C1 segment of cervical spinal cord (tissue), 14 donors: Measurements from ENCODE around the gene KYAT1.
"Not testable (repeated sequence)": the region's sequence is repeated elsewhere in the genome, so short reads cannot be mapped to it uniquely, and the experiment has no call there.

Source experiments
- DNase-seq, 14 donors: peaks; one replicate each; lab custom pipeline; 2025; lab: John Stamatoyannopoulos, UW

The KYAT1 gene

DNA sequence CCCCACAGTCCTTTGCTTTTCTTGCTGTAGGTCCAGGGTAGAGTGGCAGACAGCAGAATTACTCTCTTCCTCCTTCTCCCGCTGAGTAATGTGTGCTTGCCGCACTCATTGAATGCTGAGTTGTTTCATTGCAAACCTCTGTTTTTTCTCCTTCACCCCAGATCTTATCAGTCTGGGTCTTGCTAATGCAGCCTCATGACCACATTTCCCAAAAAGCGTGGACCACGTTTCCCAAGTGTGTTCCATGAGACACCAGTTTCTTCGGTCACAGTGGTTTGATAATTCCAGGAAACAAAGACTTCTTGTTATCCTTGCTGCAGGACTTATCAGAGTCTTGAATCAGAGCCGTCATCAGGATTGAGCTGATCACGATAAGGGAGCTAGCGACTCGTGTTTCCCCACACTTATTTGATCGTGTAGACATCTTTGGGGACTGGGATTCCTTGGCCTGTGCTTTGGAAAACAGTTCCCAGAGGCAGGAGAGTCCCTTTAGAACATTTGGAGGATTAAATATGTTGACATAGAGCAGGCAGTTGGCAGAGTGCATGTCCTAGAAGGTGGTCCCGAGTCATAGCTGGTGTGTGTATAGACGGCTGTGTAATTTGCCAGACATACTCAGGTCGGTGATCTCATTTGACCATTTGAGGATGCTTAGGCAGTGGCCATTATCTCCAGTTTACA, 4.6 kb upstream of the KYAT1 start:
- no peak for DNase-seq

DNA sequence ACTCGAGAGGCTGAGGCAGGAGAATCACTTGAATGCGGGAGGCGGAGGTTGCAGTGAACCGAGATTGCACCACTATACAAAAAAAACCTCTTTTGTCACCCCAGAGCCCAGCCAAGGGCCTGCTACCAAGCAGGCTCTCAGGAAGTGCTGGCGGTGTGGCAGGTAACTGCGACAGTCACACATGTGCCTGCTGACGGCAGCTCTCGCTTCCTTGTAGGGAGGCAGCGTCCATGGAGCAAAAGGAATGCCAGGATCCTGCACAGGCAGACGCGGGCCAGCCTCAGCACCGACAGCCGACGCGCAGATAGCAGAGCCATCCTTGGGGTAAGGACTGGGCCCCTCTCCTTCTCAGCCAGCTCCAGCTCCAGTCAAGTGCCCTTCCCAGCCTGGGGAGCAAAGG, 4.0 kb upstream of the KYAT1 start:
- DNase-seq: peak in 1 of 14 donors; percentile 50

DNA sequence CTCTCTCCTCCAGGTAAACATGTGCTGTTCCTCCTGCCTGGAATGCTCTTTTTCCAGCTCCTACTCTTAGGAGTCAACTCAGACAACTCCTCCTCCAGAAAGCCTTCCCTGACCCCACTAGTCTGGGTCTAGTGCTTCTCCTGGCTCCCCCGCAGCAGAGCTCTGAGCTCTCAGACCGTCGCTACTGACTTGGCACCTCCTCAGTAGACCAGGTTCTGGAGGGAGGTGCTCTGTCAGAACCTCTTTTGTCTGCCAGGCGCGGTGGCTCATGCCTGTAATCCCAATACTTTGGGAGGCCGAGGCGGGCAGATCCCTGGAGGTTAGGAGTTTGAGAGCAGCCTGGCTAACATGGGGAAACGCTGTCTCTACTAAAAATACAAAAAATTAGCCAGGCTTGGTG, 3.6 kb upstream of the KYAT1 start:
- DNase-seq: peak in 1 of 14 donors; percentile 65

DNA sequence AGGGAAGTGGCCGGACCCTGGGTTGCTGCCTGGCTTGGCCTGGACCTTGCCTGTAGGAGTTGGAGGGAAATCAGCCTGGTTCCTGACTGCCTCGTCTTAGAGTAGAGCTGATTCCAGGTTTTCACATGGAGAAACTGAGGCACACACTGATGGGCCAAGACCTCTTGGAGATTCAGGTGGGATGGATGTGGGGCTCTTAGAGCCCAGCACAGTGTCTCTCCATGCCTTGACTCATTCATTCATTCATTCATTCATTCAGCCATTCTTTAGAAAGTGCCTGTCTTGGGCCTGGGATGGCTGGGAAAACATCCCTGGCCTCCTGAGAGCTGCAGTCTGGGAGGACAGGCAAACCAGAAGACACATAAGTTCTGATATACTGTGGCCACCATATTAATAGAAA, 2.4 kb upstream of the KYAT1 start:
- DNase-seq: no peak

DNA sequence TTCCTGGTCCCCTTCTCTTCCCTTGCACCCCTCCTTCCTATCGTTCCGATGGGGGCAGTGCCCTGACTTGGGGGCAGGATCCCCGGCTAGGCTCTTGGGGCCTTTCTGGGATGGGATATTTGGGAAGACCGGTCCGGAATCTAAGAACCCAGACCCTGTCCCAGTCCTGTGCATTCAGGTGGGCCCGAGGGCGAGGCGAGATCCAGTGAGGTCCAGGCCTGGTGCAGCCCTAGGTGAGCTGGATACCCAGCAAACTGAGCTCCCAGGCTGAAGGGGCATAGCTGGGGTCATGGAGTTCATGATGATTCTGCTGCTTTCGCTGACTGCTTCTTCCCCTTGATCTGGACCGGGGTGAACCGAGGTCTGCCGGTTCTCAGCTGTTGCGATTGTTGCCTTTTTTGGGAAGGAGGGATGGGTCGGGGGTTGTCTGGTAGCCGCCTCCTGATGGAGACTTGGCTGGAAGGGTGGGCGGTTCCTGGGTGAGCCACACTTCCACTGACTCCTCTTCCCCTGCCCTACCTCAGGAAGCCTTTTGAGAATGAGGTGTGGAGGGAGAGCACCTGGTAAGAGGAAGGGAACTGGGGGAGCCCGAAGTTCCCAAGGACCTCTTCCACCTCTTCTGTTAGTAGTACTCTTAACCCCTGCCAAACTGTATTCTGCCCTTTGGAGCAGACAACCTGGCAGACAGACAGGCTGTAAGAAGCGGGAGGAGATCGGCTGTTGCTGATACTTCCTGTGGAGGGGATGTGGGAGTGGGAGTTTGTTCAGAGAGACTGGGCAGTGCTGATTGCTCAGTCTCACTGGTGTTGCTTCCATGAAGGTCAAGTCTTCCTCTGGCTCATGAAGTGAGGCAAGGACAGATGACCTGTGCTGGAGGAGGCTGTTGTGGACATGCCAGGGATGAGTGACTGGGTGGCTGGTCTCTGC, 1.2 kb upstream of the KYAT1 start:
- DNase-seq: peak in 1 of 14 donors; percentile 73

DNA sequence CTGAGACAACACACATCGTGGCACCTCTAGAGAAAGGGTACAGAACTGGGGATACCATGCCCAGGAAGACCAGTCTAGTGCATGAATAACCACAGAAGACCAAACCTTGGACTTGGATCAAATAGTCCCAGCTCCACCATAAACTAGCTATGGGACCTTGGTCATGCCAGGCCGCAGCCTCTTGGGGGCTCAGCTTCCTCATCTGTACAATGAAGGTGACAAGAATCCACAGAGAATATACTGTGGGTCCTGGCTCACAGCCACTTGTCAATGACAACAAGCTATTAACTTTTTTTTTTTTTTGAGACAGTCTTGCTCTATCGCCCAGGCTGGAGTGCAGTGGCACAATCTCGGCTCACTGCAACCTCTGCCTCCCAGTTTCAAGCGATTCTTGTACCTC, 3.9 kb downstream of the KYAT1 start:
- no peak for DNase-seq

DNA sequence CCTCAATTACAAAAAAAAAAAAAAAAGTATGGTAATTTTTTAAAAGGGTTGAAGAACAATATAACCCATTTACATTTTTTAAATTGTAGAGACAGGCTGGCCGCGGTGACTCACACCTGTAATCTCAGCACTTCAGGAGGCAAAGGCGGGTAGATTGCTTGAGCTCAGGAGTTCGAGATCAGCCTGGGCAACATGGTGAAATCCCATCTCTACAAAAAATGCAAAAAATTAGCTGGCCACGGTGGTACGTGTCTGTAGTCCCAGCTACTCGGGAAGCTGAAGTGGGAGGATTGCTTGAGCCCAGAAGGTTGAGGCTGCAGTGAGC, 10.8 kb downstream of the KYAT1 start:
- not testable (repeated sequence) for DNase-seq

DNA sequence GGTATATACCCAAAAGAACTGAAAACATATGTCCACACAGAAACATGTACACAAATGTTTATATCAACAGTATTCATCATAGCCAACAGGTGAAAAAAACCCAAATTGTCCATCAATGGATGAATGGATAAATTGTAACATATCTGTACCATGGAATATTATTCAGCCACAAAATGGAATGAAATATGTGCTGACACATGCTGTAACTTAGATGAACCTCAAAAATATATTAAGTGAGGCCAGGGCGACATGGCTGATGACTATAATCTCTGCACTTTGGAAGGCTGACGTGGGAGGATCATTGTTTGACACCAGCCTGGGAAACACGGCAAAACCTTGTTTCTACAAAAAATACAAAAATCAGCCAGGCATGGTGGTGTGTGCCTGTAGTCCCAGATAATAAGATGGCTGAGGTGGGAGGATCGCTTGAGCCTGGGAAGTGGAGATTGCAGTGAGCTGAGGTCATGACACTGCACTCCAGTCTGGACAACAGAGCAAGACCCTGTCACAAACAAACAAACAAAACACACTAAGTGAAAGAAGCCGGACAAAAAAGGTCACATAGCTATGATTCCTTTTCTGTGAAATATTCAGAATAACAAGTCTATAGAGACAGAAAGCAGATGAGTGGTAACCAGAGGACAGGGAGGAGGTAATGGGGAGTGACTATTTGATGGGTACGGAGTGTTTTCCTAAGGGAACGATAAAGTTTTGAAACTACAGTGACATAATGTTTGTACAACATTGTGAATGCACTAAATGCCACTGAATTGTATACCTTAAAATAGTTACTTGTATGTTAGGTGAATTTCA, 11.4 kb downstream of the KYAT1 start:
- DNase-seq: no peak

DNA sequence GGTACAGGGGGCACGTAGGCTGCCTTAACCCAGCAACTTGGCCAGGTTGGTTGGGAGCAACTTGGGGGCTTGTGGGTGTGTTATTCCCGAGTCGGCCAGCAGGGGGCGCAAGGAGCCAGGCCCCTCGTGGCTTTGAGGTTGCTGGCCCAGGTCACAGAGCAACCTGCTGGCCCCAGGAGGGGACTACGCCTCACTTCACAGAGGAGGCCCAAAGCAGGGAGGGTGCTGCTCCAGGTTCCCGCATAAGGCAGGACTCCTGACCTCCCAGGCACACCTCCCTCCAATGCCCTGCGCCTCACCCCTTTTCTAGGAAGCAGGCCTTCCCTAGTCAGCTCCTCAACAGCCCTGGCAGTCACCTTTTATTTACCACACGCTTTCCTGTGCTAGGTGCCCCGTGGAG, 18.1 kb downstream of the KYAT1 start:
- DNase-seq: peak in 12 of 14 donors; percentile 15 to 72 (median 31)

DNA sequence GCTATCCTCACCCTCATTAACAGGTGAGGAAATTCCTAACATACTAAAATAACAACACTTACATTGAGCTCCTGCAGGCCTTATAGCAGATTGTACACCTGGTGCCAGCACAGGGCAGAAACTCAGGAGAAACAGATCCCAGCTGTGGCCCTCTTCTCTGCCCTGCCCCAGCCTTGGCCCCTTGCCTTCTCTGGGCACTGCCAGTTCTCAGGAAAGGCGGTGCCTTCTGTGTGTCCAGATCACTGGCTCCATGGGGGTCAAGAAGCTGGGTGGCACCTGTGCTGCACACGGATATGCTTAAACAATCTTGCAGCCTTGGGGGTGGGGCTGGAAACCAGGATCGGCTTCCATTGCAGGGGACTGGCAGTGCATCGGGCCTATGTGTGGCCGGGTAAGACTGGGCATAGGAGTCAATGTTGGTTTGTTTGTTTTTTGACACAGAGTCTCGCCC, 19.3 kb downstream of the KYAT1 start:
- DNase-seq: peak in 1 of 14 donors; percentile 12

DNA sequence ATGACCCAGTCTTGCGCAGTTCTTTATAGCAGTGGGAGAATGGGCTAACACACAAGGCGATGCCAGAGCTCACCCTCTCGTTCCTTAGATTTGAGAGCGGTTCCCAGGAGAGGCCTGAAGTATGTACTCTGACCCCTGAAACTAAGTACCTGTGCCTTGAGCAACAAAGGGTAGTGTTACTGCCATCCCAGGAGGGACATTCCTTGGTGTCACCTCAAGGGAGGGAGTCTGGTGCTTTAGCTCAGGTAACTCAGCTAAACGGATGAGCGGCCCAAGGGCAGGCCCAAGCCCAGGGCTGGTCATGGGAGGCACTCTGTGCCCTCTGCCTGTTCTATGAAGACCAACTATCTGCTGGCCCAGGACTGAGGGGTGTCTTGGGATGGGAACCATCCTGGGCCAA, 20.2 kb downstream of the KYAT1 start:
- DNase-seq: no peak

DNA sequence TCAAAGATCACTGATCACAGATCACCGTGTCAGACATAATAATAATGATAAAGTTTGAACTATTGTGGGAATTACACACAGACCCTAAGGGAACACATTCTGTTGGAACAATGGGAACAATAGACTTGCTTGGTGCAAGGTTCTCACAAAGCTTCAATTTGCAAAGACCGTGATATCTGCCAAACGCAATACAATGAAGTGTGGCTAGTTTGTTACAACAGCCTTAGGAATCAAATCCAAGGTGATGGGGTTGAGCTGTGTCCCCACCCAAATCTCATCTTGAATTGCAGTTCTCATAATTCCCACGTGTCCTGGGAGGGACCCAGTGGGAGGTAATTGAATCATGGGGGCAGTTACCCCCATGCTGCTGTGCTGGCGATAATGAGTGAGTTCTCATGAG, 20.8 kb downstream of the KYAT1 start:
- DNase-seq: no peak

DNA sequence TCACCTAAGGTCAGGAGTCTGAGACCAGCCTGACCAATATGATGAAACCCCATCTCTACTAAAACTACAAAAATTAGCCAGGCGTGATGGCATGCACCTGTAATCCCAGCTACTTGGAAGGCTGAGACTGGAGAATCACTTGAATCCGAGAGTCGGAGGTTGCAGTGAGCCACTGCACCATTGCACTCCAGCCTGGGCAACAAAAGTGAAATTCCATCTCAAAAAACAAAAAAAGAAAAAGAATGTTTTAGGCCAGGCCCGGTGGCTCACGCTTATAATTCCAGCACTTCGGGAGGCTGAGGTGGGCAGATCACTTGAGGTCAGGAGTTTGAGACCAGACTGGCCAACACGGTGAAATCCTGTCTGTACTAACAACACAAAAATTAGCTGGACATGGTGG, 23.3 kb downstream of the KYAT1 start:
- DNase-seq: not testable (repeated sequence)

DNA sequence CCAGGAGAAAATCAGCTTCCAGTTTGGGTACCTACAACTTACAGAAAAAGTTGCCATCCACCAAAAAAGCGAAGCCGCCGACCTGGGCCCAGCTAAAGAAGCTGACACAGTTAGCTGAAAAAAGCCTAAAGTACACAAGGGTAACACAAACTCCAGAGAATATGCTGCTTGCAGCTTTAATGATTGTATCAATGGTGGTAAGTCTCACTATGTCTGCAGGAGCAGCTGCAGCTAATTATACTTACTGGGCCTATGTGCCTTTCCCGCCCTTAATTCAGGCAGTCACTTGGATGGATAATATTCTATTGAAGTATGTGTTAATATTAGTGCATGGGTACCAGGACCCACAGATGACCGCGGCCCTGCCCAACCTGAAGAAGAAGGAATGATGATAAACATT, 27.3 kb downstream of the KYAT1 start:
- DNase-seq: not testable (repeated sequence)

DNA sequence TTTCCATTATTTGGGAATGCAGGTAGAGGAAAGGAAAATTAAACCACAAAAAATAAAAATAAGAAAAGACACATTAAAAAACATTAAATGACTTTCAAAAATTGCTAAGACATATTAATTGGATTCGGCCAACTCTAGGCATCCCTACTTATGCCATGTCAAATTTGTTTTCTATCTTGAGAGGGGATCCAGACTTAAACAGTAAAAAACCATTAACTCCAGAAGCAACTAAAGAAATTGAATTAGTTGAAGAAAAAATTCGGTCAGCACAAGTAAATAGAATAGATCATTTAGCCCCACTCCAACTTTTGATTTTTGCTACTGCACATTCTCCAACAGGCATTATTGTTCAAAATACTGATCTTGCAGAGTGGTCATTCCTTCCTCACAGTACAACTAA, 29.1 kb downstream of the KYAT1 start:
- not testable (repeated sequence) for DNase-seq

DNA sequence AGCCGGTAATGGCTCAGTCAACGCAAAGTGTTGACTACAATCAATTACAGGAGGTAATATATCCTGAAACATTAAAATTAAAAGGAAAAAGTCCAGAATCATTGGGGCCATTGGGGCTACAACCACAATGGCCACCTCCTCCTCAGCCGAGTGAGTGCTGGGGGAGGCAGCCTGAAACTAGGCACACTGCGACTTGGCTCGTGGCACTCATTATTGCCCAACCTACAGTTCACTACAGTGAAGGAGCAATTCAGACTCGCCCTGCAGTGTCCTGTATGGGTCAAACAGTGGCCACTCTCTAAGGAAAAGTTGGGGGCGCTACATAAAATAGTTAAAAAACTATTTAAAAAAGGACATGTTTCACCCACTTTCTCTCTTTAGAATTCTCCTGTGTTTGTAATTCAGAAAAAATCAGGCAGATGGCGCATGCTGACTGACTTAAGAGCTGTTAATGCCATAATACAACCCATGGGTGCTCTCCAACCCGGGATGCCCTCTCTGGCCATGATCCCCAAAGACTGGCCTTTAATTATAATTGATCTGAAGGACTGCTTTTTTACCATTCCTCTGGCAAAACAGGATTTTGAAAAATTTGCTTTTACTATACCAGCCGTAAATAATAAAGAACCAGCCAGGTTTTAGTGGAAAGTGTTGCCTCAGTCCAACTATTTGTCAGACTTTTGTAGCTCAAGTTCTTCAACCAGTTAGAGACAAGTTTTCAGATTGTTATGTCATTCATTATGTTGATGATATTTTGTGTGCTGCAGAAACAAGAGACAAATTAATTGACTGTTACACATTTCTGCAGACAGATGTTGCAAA, 29.8 kb downstream of the KYAT1 start:
- peak in 1 of 14 donors; percentile 15 for DNase-seq

DNA sequence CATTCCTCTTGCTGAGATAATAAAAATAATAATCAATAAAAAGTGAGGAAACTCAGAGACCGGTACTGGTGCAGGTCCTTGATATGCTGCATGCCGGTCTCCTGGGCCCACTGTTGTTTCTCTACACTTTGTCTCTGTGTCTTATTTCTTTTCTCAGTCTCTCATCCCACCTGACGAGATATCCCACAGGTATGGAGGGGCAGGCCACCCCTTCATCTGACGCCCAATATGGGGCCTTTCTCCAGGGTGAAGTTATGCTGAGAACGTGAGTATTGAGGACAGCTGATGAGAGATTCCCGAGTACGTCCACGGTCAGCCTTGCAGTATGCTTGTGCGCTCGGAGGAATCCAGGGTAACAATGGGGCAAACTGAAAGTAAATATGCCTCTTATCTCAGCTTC, 30.7 kb downstream of the KYAT1 start:
- not testable (repeated sequence) for DNase-seq

DNA sequence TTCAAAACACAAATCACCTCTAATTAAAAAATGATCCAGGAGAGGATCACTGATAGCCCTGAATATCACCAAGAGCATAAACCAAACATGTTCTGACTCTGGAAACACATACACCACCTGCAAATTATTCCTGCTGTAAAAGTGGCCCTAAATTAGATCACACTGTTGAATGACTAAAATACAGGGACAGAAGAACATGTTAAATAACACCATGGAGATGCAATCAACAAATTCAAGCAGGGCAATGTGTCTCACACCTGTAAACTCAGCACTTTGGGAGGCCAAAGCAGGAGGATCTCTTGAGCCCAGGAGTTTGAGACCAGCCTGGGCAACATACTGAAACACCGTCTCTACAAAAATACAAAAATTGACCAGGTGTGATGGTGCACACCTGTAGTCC, 33.9 kb downstream of the KYAT1 start:
- no peak for DNase-seq

DNA sequence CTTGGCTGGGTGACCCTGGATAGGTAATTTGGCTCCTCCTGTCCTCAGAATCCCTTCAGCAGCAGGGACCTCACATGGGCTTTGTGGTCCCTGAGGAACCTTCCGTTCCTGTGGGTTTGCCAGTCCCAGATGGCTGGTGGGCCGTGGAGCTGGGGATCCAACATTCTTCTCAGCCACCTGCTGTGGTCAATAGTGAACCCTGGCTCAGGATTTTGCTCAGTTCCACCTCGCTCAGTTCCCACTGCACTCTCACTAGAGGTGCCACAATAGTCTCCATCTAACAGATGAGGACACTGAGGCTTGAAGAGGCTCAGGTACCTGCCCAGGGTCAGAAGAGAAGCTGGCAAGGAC, 35.1 kb downstream of the KYAT1 start:
- DNase-seq: no peak

DNA sequence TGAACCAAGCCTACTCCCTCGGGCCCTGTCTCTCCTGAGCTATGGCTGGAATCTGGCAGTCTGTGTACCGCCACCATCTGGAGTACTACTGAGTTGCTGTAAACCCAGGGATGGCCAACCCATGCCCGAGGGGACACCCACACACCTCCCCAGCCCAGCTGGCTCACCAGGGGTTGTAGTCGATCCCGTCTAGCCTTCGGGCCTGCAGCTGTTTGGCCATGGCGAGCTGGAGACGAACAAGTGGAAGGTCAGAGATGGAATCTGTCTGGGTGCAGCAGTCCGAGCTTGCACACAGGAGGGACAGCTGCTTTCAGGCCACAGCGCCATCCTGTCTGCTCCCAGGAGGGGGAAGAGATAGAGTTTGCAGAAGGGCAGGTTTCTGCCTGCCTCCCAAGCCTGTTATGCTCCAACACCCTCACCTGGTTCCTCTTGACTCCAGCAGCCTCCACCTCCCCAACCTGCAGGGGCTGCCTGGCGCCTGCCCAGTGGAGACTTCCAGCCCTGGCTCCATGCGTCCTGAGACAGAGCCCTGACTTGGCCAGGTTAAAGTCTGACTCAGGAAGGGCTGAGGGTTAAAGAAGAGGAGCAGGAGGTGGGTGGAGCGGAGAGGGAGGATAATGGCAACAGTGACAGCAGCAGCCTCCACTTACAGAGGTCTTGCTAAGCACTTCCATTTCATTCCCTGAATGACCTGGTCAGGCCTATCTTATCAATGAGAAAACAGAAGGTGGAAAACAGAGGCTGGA, 36.4 kb downstream of the KYAT1 start:
- no peak for DNase-seq

DNA sequence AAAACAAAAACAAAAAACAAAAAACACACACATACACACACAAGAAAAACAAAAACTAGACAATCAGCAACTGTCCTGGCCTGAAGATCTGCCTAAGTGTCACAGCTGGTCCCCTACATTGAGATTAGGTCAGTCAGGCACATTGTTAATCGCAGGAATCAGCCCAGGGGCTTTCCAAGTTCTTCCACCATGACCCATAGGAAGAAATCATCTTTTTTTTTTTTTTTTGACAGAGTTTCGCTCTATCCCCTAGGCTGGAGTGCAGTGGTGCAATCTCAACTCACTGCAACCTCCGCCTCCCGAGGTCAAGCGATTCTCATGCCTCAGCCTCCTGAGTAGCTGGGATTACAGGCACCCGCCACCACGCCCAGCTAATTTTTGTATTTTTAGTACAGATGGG, 38.6 kb downstream of the KYAT1 start:
- not testable (repeated sequence) for DNase-seq
